ENCODE results near the gene AQP9. TPM values are rescaled to one million over a fixed set of nuclear protein-coding genes. Genes with fewer than 3 reads are reported as not detected.

AQP9 gene
- total RNA-seq = not detected in 2 replicates

GRCh38 chr15:58138106-58138505 lies at the start of gene AQP9:
AQP9 (plus strand) TSS chr15:58138381; CDS start chr15:58138566, 185 bp downstream.

Other genes with a start within 250 kb of the AQP9 start
- gene ALDH1A2, start 72.7 kb upstream of the AQP9 start, total RNA-seq = 8.1 and 38.3 TPM in 2 replicates